Effector CD4-positive, alpha-beta T cell (primary cell): Measurements from ENCODE around the gene NAP1L1.

Experiments used
- DNase-seq: peaks from one replicate; pipeline ENCODE4 v3.0.0-alpha.2; 2020

The NAP1L1 gene

DNA sequence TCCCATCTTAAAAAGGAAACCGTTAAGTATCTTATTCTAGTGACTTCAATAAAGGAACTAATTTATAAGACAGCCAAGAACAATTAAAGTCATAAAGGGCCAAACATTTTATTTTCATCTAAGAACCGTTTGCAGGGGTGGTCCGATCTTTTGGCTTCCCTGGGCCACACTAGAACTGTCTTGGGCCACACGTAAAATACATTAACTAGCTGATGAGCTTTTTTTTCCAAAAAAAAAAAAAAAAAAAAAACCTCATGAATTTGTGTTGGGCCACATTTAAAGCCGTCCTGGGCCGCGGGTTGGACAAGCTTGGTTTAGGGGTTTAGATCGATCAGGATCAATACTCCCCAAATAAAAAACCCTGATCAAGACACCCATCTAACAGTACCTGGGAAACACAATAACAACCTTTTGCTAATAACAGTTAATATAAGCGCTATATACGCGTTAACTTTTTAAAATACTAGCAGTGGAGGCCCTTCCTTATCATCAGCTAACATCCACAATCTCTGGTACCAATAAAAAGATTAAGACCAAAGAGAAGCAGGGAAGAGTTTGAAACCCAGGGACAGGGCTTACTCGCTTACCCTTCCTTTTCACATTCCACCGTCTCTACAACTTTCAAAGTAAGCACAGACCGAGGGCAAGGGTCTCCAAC lies 1.1 kb downstream of the NAP1L1 start:
- DNase-seq: no peak

DNA sequence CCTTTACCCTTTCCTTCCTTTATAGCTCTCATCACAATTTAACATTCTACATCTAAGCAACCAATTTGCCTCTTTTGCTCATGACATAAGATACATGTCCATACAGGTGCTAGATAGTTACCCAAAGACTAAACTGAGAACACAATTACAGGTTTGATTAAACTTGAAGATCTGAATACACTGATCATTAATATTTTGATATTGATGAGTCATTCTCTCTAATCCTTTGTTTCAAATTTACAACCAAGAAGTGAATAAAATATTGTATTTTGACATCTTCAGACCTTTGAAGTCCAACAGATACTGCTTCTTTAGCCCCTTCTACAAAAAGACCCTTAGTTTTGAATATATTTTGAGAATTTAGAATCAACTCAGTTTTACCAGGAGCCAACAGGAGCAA lies 2.6 kb downstream of the NAP1L1 start:
- DNase-seq: no peak

DNA sequence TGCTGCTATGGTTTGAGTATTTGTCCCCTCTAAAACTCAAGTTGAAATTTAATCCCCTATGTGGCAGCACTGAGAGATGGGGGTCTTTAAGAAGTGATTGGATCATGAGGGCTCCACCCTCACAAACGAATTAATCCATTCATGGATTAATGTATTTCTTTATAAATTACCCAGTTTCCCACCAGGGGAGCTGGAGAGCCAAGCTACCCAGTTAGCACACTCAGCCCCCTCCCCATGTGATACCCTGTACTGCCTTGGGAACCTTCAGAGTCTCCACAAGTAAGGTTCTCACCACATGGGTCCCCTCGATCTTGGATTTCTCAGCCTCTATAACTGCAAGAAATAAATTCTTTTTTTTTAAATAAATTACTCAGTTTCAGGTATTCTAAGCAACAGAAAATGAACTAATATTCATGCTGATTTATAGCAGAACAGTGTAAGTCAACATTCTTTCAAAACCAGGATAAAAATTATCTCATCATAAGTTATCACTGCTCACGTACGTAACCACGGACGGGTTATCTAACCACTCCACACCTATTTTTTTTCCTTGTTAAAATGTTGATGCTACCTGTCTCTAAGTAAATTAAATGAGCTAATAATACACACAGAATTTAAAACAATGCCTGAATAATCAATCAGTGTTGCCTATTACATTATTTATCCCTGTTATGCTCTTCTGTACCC lies 3.6 kb downstream of the NAP1L1 start:
- DNase-seq: no peak

DNA sequence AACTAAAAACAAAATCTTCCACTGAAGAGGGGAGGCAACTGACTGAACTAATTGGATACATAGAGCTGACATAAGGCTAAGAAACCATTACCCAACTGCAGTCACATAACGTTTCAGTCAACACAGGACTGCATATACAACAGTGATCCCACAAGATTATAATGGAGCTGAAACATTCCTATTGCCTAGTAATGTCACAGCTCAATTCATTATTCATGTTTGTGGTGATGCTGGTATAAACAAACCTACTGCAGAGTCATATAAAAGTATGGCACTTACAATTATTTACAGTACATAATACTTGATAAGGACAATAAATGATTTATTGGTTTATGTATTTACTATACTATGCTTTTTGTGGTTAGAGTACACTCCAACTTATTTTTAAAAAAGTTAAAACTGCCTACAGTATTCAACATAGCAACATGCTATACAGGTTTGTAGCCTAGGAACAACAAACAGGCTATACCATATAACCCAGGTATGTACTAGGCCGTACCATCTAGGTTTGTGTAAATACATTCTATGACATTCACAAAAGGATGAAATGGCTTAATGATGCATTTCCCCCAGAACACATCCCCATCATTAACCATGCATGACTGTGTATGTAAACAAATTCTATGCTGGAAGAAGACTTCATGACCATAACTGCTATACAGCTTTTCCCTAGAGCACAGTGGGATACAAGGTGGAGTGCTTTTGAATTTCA lies 4.3 kb downstream of the NAP1L1 start:
- DNase-seq: no peak

DNA sequence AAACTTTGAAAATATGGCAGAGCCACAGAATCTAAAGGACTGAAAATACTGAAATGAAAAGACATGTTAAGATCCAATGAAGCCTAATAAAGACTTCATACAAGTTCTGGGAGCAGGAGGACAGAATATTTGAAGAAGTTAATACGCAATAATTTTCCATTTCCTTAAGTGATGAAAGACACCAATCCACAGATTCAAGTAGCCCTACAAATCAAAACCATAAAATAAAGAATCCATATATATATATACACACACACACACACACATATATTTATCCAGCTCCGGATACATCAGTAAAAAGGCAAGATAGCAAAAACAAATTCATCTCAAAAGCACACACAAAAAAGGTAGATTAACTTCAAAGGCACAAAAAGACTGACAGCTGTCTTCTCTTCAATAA lies 5.7 kb downstream of the NAP1L1 start:
- no peak for DNase-seq

DNA sequence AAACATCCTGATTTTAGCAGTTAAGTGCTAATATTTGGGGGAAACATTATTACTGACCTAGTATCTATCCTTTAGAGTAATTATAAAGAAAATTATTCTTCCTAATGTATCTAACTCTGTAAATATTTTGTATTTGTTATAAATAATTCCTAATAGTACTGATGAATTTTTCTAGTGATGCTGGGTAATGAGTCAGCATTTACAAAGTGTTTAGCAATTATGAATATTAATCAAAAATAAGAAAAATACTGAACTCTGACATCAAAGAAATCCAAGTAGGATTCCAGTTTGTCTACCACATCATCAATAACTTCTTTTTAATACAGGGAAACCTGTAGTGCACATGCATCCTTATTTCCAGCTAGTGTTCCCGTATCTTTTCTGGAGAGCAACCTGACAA lies 9.0 kb downstream of the NAP1L1 start:
- no peak for DNase-seq

DNA sequence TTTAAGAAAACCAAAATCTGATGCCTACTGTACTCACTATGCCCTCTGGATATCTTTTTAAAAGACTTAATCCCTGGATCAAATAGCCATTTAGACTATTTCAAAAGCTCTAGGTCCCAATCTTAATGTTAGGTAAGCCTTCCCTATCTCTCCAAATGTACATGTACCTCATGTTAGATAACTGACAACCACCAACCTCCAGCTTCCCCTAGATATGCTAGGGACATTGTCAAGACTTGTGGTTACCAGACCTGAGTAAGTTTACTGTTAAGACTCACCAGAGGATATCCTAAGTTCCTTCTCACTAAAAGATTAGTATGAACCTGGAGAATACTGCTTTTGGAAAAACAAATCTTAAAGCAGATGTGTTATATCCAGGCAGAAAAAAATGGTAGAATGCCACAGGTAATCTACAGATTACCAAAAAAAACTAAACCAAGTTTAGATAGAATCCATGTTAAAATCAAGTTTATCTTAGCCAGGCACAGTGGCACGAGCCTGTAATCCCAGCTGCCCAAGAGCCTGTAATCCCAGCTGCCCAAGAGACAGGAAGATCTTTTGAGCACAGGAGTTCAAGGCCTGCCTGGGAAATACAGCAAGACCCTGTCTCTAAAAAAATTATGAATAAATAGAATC lies 9.7 kb downstream of the NAP1L1 start:
- no peak for DNase-seq

DNA sequence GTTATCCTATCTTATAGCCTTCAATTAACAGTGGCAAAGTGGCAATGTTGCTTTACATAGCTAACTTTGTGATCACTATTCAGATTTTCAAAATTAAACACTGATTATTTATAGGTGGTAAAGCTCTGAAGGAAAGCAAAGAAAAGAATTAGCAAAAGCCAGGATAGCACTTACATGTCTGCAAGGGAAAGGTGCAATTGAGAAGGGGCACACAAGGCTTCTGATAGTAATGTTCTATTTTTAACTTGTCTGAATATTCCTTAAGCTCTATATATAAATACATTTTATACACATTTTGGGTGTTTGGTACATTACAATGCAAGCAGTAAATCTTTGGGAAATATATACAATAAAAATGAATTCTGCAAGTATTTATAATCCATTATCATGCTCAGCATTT lies 10.9 kb downstream of the NAP1L1 start:
- no peak for DNase-seq

DNA sequence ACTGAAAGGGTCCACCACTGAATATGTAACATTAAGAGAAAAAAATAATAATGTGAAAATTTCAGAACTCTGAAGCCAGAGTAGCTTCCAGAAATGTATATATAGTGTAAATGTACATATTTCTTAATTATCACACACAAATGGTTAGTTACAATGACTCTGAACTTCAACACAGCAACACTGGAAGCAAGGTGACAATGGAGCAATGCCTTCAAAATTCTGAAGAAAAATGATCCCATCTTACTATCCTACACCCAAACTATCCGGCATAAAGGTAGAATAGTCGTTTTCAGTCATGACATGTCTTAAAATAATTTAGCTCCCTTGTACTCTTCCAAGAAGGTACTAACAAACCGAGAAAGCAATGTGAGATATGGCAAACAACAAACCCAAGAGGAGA lies 11.9 kb downstream of the NAP1L1 start:
- no peak for DNase-seq

DNA sequence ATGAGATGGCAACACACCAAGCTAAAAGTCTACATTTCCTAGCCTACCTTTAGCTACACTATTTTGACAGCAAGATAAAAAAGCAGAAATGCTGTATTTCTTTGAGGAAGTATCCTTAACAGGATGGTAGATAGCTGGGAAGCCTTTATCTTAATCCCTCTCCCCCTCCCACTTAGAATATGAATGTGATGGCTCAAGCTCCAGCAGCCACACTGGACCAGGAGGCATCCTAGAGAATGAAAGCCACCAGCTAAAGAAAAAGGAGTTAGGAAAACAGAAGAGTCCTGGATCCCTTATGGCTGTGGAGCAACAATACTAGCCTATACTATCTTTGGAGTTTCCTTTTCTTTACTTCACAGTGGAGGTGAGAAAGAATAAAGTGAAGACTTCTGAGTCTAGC lies 15.1 kb downstream of the NAP1L1 start:
- no peak for DNase-seq

DNA sequence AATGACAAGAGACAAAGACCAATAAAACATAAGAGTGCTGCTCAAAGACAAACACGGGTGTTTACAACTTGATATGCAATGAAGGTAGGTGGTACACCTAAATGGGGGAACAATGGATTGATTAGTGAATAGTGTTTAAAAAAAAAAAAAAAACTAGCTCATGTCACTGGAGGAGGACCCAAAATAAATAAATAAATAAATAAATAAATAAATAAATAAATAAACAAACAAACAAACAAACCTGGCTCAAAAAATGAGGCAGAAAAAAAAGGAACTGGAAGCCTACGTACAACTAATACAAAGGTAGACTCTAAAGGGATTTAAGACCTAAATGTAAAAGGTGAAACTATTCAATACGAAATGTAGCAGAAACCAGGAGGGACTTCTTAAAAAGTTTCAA lies 18.6 kb downstream of the NAP1L1 start:
- no peak for DNase-seq

DNA sequence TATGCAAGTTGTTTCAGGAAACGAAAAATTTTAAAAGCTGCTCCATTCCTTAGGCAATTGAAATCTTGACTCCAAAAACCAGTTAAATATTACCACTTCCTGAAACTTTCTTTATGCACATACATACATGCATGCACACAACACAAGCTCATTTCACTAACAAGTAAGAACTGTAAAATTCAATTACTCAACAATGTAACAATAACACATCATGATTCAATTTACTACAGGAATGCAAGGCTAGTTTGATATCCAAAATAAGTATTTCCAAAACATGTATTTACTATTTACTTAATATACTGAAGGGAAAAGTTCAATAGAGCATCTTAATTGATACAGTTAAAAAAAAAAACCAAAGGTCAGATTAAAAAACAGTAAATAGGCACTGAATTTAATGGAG lies 19.6 kb downstream of the NAP1L1 start:
- DNase-seq: no peak

DNA sequence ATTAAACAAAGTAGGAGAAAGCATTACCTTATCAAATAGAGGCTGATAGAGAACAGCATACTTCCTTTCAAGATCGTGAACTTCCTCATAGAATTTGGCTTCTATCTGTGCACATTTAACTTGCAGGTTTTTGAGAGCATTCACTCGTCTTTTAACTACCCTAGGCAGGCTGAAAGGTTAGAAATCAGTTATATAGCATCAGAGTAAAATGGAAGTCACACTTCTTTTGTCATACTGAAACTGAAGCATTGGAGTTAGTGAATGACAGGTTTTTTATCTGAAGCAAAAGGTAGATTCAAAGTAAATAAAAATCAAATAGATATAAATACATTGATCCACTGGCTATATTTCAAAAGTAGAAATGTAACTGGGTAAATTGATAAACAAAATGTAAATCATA lies 24.4 kb downstream of the NAP1L1 start:
- no peak for DNase-seq

DNA sequence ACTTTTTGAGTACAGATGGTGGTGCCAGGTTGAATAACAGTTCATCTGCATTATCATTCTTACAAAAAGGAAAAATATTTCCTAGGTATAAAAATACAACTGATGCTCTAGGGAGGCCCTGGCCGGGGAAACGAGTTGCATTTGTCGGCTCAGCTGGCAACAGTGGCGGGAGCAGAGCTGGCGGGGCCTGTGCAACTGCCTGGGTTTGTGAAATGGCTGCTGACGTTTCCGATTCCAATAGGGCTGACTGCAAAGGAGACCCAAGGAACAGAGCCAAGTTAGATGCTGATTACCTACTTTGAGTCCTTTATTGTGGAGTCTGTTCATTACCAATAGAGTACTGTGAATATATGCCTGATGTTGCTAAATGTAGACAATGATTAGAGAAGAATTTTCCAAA lies 27.2 kb downstream of the NAP1L1 start:
- no peak for DNase-seq

DNA sequence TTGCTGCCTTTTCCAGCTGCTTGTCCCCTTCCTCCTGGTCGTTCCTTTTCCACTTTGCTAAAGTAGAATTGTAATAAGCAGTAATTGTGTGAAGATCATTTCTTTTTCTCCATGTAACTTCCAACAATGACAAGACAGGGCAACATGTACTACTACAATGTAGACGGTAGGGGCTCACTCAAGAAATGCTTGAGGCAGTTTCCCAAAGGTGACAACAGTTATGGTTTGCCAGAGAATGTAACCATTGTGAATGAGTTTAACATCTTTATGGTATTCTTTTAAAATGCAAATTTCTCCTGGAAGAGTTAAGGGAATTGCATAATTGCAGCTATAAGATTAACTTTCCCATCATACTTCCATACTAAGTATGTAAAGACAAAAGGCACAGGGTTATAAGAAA lies 29.1 kb downstream of the NAP1L1 start:
- DNase-seq: no peak

DNA sequence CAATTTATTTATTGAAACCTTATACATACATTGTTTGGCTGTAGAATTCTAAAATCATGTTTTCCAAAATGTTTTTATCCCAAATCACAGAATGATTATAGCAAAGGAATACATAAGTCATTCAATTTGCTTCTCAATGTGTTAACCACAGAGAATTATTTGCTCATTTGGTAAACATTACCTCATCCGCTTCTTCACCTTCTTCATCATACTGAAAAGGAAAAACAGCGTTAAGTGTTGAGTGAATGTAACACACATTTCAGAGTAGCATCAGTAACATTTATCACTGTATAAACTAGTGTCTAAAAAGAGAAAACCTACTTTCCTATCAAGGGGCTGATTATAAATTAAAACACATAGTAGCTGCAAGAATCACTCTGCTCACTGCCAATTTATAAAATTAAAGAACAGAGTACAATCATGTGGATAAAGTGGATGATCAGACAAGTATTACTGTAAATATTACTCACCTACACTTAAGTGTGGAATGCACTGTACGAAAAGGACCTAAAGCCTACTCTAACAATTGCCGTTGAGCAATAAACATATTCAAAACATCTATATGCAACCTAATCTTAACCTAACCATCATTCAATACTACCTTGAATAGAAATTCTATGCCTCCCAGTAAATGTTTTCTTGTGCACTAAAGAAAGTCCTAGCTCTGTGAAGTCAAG lies 34.8 kb downstream of the NAP1L1 start:
- DNase-seq: no peak

DNA sequence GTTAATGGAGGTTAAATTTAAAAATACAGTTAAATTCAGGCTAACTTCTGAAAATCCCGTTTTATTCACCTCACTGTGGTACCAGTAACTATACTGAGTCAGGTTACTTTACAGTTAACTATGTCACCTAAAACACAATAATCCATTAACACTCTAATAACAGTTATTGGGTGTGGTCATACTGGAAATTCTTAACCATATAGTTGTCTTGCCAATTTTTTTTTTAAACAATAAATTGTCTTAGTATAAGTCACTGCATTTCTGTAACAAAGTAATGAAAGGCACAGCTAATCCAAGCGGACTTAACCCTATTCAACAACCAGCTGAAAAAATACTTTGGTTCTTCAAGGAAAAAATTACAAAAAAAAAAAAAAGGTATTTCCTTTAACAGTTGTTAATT lies 36.7 kb downstream of the NAP1L1 start:
- no peak for DNase-seq

DNA sequence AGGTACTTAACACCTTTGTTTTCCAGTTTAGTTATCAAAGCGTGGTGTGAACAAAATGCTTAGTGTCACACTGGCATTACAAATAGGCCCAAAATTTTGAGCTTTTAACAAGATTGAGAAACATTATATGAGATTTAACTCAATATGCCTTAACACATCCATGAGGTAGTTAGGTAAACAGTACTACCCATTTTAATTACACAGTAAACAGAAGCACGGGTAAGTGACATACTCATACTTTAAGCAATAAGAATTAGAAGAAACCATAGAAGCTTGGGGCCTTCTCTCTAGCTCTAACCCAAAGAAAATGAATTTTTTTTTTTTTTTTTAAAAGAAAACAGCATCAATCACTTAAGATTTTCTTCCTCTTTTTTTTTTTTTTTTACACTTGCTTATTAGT lies 37.4 kb downstream of the NAP1L1 start:
- no peak for DNase-seq

DNA sequence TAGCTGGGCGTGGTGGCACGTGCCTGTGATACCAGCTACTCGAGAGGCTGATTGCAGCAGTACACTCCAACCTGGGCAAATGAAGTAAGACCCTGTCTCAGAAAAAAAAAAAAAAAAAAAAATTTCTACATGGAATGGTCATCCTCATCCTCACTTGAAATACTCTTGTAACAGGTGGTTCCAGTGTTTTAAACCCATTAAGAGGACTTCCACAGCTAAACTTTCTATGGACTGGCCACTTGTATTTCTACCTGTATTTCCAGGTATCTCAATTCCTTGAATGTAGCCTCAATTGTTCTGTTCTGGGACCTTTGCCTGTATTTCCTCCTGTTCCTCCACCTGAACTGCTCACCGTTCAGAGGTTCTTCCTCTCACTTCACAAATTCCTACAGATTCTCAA lies 41.1 kb downstream of the NAP1L1 start:
- no peak for DNase-seq

DNA sequence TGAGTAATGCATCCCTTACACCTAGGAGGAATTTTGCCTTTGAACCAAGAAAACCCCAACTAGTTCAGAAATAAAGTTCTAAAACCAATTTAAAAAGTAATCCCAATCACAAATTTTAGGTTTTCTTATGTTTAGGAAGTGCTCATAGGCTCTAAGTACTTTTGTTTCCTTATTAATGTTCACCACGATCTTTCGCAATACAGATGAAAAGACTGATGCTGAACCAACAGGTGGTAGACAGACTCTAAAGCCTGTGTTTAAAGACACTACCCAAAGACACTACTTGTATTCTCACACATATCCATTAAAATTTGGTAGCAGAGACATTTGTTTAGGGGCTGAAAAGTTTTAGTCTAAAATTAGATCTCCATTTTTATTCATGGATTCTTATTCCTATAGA lies 42.3 kb downstream of the NAP1L1 start:
- no peak for DNase-seq

DNA sequence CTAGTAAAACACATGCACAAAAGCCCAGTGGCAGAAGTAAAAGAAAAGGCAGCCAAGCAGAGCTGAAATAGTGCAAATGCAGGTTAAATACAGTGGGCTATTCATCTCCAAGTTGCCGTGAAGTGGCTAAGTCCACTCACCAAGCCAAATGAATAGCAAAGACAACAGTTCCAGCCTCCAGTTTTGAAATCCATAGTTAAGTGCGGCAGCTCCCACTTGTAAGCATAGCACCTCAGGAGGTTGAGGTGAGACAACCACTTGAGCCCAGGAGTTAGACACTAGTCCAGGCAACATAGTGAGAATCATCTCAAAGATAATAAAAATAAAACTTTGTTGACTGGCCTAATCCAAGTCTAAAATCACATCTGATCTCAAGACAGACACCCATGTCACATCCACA lies 43.1 kb downstream of the NAP1L1 start:
- DNase-seq: no peak

DNA sequence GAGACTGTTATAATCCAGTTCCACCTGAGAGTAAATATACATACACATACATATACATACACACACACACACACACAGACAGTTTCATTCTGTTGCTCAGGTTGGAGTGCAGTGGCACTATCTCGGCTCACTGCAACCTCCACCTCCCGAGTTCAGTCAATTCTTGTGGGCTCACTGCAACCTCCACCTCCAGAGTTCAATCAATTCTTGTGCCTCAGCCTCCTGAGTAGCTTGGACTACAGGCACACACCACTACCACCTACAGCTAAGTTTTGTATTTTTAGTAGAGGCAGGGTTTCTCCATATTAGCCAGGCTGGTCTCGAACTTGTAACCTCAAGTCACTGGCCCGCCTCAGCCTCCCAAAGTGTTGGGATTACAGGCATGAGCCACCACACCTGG lies 44.0 kb downstream of the NAP1L1 start:
- DNase-seq: no peak

DNA sequence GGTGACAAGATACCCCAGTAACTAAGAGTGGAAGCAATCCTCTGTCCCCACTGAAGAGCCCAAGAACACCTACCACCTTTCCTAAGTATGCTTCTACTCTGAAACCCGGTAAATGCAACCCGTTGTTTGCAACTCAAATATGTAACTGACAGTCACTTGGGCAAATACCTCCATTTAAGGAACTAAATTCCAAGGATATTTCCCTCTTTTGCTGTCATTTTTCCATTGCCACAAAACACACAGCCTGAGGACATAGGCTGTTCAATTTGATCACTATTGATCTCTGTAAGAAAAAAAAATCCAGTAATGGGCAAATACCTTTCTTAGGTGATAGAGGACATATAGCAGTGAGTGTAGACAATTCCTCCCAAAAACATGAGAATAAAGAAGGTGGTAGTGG lies 46.3 kb downstream of the NAP1L1 start:
- no peak for DNase-seq
